ENCODE results near the gene SDHB.

The SDHB gene

GRCh38 chr1:16969057-16969611 is 84.7 kb downstream of the SDHB start:
- no peak for DNase-seq (ENCODE audit: low spot score)

Data from AG20443 (cell line).